ENCODE results near the gene FBN2.
"Not testable (repeated sequence)": the region's sequence is repeated elsewhere in the genome, so short reads cannot be mapped to it uniquely, and the experiment has no call there.

FBN2 gene

DNA sequence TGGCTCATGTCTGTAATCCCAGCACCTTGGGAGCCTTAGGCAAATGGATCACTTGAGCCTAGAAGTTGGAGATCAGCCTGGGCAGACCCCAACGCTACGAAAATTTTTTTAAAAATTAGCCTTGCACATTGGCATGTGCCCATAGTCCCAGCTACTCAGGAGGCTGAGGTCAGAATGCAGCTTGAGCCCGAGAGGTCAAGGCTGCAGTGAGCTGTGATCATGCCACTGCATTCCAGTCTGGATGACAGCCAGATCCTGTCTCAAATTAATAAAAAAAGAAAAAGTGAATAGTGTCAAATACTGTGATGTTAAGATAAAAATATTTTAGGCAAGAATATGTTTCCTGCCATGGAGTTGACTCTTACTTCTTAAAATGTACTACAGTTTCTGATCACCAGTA, 5.3 kb downstream of the FBN2 start:
- no peak for DNase-seq

DNA sequence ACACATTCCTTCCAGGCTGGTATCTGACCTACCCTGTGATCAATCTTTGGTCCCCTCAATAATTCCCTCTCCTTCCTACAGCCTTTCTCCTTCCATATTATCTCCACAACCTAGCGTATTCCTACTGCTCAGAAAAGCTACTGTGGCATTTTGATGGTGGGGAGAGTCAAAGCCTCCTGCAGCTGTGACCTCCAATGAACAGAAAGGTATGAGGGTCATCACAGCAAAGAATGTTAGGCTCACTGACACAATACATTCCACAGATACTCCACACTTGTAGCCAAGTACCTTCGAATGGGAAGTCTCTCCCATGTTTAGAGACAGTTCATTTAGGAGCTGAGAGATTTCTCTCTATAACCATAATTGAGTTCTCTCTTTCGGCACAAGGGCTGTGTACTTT, 5.9 kb downstream of the FBN2 start:
- no peak for DNase-seq

DNA sequence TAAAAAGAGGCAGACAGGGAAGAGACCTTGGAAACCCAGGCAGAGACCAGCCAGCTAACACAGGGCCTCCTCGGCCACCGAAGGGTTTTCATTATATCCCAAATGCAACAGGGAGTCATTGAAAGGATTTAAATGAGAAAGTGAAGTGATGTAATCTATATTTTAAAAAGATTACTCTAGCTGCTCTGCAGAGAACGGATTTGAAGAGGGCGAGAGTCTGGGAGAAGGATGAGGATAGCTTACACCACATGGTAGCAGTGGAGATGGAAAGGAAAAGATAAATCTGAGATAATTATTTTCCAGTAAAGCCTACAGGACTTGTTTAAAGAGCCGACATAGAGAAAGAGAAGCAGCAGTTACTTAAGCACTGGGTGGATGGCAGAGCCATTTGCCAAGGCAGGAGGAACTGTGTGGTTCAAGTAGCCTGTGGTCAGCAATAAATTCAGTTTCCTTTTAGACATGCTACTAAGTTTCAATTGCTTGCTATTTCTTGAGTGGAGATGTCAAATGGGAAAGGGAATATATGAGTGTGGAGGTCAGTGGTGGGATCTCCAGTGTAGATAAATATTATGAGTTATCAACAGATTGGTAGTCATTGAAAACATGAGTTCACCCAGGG, 9.3 kb downstream of the FBN2 start:
- no peak for DNase-seq

DNA sequence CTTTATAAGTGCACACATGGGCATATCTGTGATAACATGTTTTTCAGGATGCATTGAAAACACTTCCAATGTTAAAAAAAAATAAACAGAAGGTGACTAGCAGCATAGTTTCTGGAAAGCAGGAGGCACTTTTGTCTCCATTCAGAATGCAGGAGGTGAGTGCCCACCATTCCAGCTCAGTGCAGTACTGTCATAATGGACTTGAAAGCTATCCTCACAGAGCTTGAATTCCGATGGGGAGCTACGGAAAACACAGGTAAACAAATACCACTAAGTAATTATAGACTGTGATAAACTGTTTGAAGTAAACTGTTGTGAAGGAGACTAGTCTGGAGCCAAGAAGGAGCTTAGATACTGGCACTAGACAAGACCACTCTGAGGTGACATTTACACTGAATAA, 9.9 kb downstream of the FBN2 start:
- no peak for DNase-seq

DNA sequence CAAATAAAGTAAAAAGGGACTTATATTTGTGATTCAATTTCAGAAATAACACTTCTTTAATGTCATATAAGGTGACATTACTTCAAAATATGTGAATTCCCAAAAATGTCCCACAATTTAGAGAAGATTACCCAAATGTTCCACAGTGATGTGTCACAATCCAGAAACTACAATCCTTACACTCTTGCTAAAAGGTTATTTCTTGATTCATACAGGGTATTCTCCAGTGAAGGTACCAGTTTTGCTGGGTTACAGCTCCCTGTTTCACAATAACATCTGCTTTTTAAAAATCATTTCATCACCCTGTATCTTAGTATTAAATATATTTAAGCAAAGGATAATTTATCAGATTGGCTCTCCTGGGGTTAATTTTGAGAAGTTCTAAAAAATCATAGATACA, 11.0 kb downstream of the FBN2 start:
- DNase-seq, result no peak

DNA sequence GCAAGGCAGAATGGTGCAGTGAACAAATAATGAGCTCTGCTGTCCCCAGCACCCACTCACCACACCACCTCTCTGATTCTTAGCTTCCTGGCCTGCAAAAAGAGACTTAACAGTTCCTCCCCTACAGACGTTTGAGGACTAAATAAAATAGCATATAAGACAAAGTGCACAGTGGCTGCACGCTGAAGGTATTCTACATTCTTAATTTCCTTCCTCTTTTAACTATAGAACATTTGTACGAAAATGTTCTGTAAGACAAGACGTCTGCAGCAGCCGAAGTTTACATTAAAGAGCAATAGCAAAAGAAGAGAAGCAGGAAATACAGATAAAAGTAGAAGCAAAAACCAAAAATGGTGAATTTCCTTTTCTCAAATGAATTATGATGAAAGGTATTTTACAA, 15.7 kb downstream of the FBN2 start:
- DNase-seq, result no peak

DNA sequence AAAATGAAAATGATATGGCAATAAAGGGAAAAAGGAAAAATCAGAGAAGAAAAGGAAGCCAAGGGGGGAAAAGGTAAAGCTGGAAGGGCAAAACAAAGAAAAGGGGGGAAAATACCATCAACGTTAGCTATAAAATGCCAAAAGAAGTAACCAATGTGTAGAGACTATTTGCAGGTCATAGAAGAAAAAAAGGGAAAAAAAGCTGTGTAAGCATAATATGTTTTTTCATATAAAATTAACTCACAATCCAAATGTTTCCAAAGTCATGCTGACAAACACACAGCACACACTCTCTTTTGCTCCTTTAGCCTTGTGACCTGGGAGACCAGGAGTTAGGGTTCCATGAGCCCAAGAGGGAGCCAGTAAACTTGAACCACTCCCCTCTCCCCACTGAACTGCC, 18.2 kb downstream of the FBN2 start:
- DNase-seq, result no peak

DNA sequence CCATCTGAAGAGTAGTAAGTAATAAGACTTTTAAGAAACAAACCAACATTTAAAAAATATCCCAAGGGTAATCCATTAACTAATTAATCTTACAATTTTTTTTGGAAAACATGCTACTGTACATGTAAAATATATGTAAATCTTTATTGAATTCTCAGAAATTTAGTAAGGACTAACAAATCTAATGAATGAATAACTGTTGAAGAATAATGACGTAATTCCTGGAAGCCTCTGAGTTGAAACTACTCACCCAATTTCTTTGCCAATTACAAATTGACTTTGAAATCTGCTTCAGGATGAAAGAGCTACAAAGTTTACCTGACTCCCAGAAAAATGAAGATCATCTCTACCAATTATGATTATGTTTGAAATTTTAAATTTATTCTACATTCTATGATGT, 21.1 kb downstream of the FBN2 start:
- no peak for DNase-seq

DNA sequence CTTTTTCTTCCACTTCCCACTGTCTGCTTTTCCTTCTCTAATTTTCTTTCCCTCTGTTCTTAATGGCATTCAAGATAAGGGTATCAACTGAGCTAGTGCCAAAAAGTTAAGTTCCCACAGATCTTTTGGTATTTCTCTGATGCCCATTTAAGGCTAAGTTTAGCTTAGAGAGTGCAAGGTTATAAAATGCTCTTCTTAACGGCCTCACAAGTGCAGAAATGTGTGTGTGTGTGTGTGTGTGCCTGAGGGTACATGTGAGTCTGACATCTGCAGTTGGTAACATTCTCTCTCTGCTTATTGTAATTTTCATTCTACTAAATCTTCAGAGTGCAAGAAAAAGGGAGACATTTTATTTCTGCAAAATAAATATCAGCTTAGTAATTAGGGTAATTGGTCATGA, 24.2 kb downstream of the FBN2 start:
- no peak for DNase-seq

DNA sequence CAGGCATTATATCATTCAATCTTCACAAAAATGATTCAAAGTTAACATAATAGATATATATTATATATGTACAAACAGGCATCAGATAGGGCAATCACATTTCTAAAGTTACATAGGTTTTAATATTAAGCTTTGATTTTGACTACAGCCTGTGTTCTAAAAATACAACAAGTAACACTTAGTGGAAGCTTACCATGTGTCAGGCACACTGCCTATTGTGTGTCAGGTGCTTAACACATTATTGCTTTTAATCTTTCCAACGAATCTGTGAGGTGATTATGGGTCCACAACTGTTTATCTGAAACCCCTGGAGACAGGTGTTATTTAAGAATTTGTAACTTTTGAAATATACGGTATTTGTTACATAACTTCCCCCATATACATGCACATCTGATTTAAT, 25.2 kb downstream of the FBN2 start:
- no peak for DNase-seq

DNA sequence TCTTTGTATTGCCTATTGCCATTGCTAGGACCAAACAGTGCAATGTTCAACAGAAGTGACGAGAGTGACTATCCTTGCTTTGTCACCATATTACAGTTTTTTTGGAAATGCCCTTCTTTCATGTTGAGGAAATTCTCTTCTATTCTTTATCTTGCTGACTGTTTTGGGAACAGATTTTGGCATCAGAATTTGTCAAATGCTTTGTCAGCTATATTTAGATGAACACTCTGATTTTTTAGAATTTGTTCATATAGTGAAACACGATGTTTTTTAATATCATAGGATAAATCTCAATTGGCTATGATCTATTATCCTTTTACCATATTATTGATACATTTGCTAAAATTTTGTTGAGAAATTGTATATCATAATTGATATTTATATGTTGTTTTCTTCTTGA, 31.4 kb downstream of the FBN2 start:
- DNase-seq, result no peak

DNA sequence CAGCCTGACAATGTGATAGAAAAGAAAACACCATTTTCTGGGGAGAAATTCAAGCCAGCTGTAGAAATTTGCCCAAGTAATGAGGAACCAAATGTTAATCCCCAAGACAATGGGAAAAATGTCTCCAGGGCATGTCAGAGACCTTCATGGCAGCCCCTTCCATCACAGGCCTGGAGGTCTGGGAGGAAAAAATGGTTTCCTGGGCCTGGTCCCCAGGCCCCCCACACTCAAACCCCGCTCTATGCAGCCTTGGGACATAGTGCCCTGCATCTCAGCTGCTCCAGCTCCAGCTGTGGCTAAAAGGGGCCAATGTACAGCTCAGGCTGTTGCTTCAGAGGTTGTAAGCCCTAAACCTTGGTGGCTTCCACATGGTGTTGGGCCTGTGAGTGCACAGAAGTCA, 34.3 kb downstream of the FBN2 start:
- not testable (repeated sequence) for DNase-seq

DNA sequence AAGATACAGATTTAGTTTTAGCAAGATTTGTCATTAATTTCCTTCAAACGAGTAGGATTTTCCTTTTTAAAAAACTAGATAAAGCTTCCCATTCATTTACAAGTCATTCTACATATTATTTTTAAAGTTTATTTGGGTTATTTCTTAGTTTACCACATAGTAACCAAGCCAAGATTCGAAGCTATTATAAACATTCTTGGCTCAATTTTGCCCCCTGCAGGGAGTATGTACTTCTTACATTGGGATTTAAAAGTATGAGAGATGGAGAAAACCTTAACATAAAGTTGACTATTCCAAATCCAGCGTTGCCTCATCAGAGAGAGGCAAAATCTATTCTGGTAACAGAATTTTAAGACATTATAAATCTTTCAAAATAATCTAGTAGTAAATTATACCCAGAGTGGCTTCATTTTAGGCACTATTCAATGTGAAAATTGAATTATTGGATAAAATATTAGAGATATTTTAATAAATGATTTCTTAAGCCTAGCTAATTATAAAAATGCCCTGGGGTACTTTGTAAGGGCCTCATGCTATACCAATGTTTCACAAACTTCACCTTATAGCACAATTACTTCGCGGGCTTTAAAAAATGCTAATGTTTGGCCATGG, 39.1 kb downstream of the FBN2 start:
- no peak for DNase-seq

DNA sequence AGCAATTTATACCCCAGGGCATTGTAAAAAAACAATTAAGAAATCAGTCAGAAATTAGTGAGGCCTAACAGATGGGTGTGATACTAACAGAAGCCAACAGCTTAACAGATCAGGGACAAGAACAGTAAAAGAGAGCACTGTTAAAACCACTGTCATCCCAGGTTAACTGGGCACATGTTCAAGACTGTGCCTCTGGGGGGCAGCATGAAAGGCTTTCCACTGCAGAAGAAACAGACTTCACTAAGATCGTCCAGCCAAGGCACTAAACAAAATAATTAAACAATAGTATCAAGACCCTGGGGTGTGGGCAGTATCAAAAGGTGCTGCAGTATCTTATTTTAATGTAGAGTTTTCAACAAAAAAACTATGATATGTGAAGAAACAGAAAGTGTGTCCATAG, 43.5 kb downstream of the FBN2 start:
- DNase-seq, result no peak

DNA sequence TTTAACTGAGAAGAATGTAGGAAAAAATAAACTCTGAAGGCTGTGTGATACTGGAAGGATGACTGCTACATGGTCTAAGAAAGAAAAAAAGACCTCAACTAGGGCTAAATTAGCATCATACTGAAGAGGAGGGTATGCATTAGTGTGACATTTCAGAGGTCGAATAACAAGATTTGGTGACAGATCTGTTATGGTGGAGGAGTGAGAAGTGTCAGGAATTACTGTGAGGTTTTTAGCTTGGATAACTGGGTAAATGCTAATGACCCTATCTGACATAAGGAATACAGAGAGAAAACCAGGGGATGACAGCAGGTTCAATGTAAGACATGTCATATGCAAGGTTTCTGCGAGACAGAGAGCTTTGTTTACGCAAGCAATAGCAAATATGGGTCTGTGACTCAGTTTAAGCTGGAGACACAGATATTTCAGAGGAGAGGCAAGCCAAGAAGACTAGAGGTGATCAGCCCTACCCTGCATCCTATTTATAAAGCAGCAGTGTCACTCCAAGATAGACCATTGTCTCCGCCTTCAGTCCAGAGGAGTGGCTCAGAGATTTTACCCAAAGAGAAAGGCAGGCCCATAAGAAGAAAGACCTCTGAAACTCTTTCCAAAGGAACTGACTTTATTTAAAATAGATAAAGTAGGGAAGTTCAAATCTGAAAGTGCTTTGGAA, 44.3 kb downstream of the FBN2 start:
- DNase-seq, result no peak

DNA sequence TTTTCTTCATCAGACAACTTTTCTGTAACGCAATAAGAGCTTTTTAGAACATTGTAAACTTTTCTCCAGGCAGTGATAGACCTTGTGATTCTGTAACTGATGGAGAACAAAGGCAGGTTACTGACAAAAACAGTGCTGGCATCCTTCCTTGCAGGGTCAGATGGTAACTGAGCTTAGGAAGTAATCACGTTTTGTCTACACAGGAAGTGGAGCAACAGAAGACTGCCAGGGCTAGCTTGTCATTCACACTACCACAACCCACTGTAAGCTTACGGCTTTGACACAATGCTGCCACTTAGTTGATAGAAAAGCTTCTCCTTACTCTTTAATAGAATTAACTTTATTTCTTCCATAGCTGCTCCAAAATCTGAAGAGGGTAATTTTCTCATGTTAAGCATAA, 46.8 kb downstream of the FBN2 start:
- DNase-seq, result no peak

DNA sequence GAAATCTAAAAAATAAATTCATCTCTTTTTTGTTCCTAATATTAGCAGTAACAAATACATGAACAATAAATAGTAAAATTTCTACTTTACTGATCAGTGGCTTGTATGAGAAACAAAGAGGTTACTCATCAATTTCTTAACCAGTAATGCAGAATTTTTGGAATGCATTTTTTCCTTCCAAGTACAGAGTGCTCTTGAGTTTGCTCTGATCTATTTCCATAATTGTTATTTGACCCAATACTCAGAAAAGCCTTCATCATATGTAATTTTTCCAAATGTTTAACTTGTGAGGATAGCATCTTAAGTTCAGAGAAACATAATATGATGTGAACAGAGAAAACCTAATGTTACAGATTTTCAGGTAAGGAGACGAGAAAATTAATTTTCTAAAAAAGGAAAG, 47.3 kb downstream of the FBN2 start:
- no peak for DNase-seq

DNA sequence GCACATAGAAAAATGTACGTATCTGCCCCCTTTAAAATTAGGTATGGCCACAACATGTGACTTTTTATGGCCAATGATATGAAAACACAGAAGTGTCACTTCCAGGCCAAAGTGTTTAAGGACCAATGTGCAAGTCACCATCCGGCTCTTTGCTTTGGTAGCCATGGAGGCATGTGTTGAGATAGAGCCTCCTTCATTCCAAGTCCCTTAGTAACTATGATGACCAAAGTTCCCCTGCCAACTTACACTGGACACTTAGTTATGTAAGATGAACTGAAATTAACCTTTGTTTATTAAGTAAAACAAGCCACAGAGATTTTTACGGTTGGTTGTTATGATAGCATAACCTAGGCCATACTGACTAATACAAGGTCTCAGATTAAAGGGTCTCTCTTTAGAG, 51.0 kb downstream of the FBN2 start:
- DNase-seq, result no peak

DNA sequence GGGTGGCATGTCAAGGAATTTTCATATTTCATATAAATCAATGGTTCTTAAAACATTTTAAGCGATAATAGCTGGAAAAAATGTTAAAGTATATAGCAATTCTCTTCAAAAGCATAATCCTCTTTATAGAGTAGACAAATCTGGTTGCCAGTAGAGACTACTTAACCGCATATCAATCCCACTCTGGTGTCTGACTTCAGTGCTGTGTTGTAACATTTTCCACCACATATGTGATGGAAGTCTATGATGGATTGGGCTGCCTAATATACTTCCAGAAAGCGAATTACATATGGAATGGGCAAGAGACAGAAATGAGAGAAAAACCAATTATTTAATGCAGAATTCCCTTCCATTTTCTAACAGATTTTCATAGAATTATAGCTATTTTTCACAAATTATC, 54.3 kb downstream of the FBN2 start:
- no peak for DNase-seq

DNA sequence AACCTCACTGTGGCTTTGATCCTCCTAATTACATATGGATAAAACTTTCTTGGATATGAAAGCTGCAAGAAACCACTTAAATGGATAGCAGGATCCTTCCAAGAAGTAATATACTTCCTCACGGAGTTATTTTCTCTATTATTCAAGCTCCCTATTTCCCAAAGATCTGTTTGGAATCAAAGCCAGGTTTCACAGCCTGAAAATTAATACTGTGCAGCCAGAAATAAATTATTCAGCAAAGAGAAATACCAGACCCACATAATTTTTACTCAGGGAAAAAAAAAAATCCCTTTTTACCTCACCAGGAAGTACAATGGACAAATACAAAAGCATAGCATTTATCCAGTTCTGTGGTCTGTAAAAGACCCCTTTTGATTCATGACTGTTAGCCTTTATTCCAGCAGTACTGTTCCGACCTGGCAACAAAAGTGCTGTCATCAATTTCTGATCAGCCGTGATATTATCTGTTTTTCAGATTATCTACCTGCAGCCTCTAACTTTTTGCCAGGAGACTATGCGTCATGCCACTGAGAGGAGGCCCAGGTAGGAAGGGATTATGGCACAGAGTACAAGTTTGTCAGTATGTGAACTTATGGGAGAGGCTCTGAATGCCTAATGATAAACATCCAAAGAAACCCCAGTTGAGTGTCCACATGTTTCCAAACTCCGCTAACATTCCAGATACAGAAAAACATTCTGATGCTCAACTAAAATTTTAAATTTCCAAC, 57.0 kb downstream of the FBN2 start:
- DNase-seq, result no peak

DNA sequence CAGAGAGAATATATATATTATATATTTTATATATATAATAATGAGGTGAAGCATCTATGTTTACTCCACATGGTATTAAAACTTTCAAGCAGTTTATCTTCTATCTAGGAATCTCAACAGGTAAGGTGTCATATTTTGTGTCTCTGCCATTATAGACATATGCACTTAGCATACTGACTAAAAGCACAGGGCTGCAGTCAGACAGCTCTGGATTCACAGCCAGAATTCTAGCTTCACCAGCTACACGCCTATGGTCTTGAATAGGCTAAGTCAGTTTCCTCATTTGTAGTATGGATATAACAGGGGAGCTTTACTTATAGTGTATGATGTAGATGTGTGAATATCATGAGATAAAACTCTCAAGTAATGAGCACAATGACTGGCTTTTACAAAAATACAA, 57.9 kb downstream of the FBN2 start:
- DNase-seq, result no peak

DNA sequence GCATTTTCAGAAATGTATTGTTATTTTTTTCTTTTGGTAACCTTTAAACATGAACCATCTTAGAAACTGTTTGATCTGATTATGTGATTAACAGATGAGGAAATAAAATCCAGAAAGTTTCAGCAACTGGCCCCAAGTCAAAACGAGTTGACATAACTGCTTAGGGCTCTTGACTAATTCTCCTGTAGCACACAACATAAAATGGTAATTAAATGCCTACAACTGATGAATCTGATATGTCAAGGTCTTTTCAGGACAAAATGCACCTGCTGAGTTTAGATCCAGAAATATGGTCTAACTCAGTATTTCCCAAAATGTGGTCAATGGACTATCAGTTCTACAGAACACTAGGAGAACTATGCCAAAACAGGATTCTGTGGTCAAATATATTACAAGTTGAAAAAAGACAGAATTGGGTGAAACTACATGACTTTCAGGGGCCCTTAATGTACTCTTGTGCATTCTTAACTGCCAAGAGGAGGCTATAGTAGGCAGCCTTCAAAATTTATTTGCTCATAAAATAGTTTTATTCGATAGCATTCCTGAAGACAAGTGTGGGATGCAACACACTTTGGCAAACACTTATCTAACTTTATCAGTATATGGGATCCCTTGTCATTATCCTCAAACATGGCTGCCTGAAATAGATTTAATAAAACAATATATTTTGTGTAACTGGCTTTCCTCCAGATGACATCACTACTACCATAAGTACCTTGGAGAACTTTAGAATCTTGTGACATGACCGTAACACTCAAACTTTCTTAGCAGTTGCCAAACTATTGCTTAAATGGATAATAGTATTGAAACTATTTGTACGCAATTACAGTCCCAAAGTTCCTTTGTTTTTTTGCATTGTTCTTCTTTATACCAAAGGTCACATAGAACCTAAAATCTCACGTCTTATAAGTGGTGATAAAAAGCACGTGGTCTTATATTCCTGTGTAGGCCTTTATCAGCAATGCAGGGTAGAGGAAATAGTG, 59.4 kb downstream of the FBN2 start:
- no peak for DNase-seq

DNA sequence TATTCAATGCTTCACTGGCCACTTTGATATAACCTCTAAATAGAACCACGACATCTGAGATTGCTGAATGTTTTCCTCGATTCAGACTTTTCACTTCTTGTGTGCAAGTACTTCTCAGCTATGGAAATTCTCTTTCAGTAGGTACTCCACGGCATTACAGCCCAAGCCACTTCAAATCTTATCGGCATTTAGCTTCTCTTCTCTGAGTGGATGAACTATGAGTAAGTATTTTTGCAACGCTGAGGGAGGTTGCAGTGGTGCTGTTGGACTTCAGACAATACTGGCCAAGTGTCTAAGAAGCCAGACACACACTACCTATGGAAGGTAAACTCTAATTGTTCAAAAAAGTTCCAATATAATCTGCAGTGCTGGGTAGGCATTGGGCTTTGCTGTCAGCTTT, 60.1 kb downstream of the FBN2 start:
- no peak for DNase-seq

All from NCI-H524 treated with DMSO at 0.1 percent for 48 hours (cell line).